T-helper 2 cell treated with Interferon-gamma antibody and Interleukin-4, amounts not matched to agents 100 ng/mL and 5 ng/mL, for 36 hours (primary cell): ENCODE data around the gene ADAMTS6. TPM values are rescaled to one million over a fixed set of nuclear protein-coding genes. Genes with fewer than 3 reads are reported as not detected.
"Not testable (repeated sequence)": the region's sequence is repeated elsewhere in the genome, so short reads cannot be mapped to it uniquely, and the experiment has no call there.

Experiments used
- intact Hi-C: fragments of 100-400 bp; cut with micrococcal nuclease; formaldehyde crosslinking; loops from one replicate; pipeline ENCODE4 v1.15.1; 2023
- total RNA-seq: library from RNA; stranded (reverse); gene quantifications from 2 replicates; pipeline ENCODE4 v1.2.3, GENCODE V29; 2022

The ADAMTS6 gene
- total RNA-seq, 1 donor from 2014 or later: 2.0 TPM

- intact Hi-C loops: not testable (repeated sequence)
These were observed 111.2 kb downstream of the ADAMTS6 start for GRCh38 chr5:65370505-65370904.

GRCh38 chr5:65366655-65367054 is 115.1 kb downstream of the ADAMTS6 start:
- intact Hi-C loops: no loop called here

- intact Hi-C loops: no loop called here
These were observed 116.8 kb downstream of the ADAMTS6 start for GRCh38 chr5:65364907-65365306.

GRCh38 chr5:65363499-65363898 is 118.2 kb downstream of the ADAMTS6 start:
- intact Hi-C loops: no loop called here

- intact Hi-C loops: no loop called here
These were observed 121.7 kb downstream of the ADAMTS6 start for GRCh38 chr5:65359981-65360380.

- intact Hi-C loops: no loop called here
These were observed 122.2 kb downstream of the ADAMTS6 start for GRCh38 chr5:65359569-65359968.

- intact Hi-C loops: no loop called here
These were observed 125.4 kb downstream of the ADAMTS6 start for GRCh38 chr5:65356274-65356673.

- intact Hi-C loops: no loop called here
These were observed 126.4 kb downstream of the ADAMTS6 start for GRCh38 chr5:65355301-65355700.

- intact Hi-C loops: no loop called here
These were observed 139.9 kb downstream of the ADAMTS6 start for GRCh38 chr5:65341835-65342234.

- intact Hi-C loops: no loop called here
These were observed 143.0 kb downstream of the ADAMTS6 start for GRCh38 chr5:65338606-65339151.

GRCh38 chr5:65334077-65334476 is 147.6 kb downstream of the ADAMTS6 start:
- intact Hi-C loops: no loop called here

- intact Hi-C loops: no loop called here
These were observed 149.1 kb downstream of the ADAMTS6 start for GRCh38 chr5:65332591-65332990.

- intact Hi-C loops: no loop called here
These were observed 152.5 kb downstream of the ADAMTS6 start for GRCh38 chr5:65329266-65329665.

GRCh38 chr5:65327582-65327981 is 154.1 kb downstream of the ADAMTS6 start:
- intact Hi-C loops: no loop called here

- intact Hi-C loops: no loop called here
These were observed 154.8 kb downstream of the ADAMTS6 start for GRCh38 chr5:65326922-65327321.

GRCh38 chr5:65324226-65324625 is 157.5 kb downstream of the ADAMTS6 start:
- intact Hi-C loops: no loop called here

- intact Hi-C loops: not testable (repeated sequence)
These were observed 161.0 kb downstream of the ADAMTS6 start for GRCh38 chr5:65320704-65321103.

GRCh38 chr5:65320250-65320649 is 161.5 kb downstream of the ADAMTS6 start:
- intact Hi-C loops: no loop called here

GRCh38 chr5:65307931-65308330 is 173.8 kb downstream of the ADAMTS6 start:
- intact Hi-C loops: no loop called here

- intact Hi-C loops: no loop called here
These were observed 174.6 kb downstream of the ADAMTS6 start for GRCh38 chr5:65307088-65307487.

- intact Hi-C loops: no loop called here
These were observed 175.8 kb downstream of the ADAMTS6 start for GRCh38 chr5:65305913-65306312.

- intact Hi-C loops: no loop called here
These were observed 181.9 kb downstream of the ADAMTS6 start for GRCh38 chr5:65299861-65300260.

- intact Hi-C loops: no loop called here
These were observed 185.7 kb downstream of the ADAMTS6 start for GRCh38 chr5:65296067-65296466.

GRCh38 chr5:65292196-65292595 is 189.5 kb downstream of the ADAMTS6 start:
- intact Hi-C loops: no loop called here
